SU-DHL-6 (cell line): ENCODE results near the gene EHBP1.

Source experiments
- EZH2phosphoT487 ChIP-seq: fragments of 200-600 bp; sonication (generic), shearing (Covaris generic); conservative IDR thresholded peaks from 2 replicates; pipeline ENCODE4 v1.6.1; 2018; ENCODE audit warnings: mild to moderate bottlenecking, antibody characterized with exemption, low read length, moderate library complexity, mixed read lengths
- TF ChIP-seq, protein P1 (sequence below): fragments of 200-600 bp; sonication (generic); IDR thresholded peaks from one replicate; pipeline ENCODE4 v1.5.1; 2017; ENCODE audit warnings: antibody characterized with exemption, mild to moderate bottlenecking, low read length, moderate library complexity; ENCODE audit not compliant: insufficient read depth, poor library complexity, severe bottlenecking

DNA sequence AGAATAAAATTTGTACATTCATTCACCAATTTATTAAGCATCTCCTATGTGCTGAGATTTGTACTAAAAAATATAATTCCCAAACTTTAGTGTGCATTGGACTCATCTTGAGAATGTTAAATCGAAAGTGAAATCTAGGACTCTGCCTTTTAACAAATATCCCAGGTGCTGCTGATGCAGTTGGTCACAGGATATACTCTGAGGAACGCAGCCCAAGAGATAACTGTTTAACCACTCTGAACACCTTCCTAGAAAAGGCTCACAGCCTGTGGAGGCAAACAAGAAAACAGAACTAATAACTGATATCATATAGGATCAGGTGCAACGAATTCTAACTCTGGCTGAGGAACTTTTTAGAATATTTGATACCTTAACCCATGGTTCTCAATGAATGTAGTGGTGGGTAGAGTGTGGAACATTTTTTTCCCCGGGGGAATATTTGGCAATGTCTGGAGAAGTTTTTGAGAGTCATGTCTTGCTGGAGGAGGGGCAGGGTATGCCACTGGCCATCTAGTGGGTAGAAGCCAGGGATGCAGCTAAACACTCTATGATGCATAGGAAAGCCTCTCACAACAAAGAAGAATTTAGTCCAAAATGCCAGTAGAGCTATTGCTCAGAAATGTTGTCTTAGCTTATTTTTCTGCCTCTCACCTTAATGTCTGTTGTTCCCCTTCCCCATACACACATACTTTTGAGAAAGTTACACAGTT lies 96.5 kb downstream of the EHBP1 start:
- TF ChIP-seq, protein P1, sequence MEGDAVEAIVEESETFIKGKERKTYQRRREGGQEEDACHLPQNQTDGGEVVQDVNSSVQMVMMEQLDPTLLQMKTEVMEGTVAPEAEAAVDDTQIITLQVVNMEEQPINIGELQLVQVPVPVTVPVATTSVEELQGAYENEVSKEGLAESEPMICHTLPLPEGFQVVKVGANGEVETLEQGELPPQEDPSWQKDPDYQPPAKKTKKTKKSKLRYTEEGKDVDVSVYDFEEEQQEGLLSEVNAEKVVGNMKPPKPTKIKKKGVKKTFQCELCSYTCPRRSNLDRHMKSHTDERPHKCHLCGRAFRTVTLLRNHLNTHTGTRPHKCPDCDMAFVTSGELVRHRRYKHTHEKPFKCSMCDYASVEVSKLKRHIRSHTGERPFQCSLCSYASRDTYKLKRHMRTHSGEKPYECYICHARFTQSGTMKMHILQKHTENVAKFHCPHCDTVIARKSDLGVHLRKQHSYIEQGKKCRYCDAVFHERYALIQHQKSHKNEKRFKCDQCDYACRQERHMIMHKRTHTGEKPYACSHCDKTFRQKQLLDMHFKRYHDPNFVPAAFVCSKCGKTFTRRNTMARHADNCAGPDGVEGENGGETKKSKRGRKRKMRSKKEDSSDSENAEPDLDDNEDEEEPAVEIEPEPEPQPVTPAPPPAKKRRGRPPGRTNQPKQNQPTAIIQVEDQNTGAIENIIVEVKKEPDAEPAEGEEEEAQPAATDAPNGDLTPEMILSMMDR, result no peak
- TF ChIP-seq EZH2phosphoT487, result no peak
